Mesenchymal stem cell (in vitro differentiated cells and primary cell): ENCODE data around the gene CLDN18.
A peak's percentile ranks its signal among the peaks of the same experiment; 100 is the strongest.

Experiments used
- DNase-seq: peaks from one replicate; pipeline ENCODE4 v3.0.0-alpha.2; 2013
- H2AFZ ChIP-seq: one replicate; pipeline ENCODE4 v1.6.1; 2013; ENCODE audit warnings: low read depth, mild to moderate bottlenecking, control low read depth, inconsistent platforms, low read length, moderate library complexity
- H2AK5ac ChIP-seq: 2 replicates; pipeline ENCODE4 v1.6.1; 2013; ENCODE audit warnings: low read length, moderate library complexity, mild to moderate bottlenecking, inconsistent platforms; ENCODE audit not compliant: severe bottlenecking
- H2BK120ac ChIP-seq: one replicate; pipeline ENCODE4 v1.6.1; 2013; ENCODE audit warnings: low read depth, mild to moderate bottlenecking, inconsistent platforms, low read length, moderate library complexity
- H2BK12ac ChIP-seq, 2 experiments: one replicate each; pipeline ENCODE4 v1.6.1; 2013; ENCODE audit warnings: inconsistent platforms in 2 of 2, low read length in 2 of 2, mild to moderate bottlenecking in 2 of 2, moderate library complexity in 2 of 2, control low read depth in 1 of 2
- H2BK15ac ChIP-seq: one replicate; pipeline ENCODE4 v1.6.1; 2013; ENCODE audit warnings: mild to moderate bottlenecking, low read depth, inconsistent platforms; ENCODE audit not compliant: poor library complexity, severe bottlenecking
- H2BK5ac ChIP-seq: 2 replicates; pipeline ENCODE4 v1.6.1; 2013; ENCODE audit warnings: low read depth, mild to moderate bottlenecking, low read length, control low read depth, inconsistent platforms; ENCODE audit not compliant: poor library complexity, severe bottlenecking
- H3K14ac ChIP-seq, 2 experiments: one replicate each; pipeline ENCODE4 v1.6.1; 2013; ENCODE audit warnings: inconsistent platforms in 2 of 2, low read length in 2 of 2, control low read depth in 1 of 2, mild to moderate bottlenecking in 1 of 2, moderate library complexity in 1 of 2
- H3K18ac ChIP-seq, 2 experiments: one replicate each; pipeline ENCODE4 v1.6.1; 2013; ENCODE audit warnings: inconsistent platforms in 2 of 2, low read length in 2 of 2, control low read depth in 1 of 2, low read depth in 1 of 2, mild to moderate bottlenecking in 1 of 2
- H3K23ac ChIP-seq, 2 experiments: one replicate each; pipeline ENCODE4 v1.6.1; 2013; ENCODE audit warnings: inconsistent platforms in 2 of 2, low read length in 2 of 2, mild to moderate bottlenecking in 2 of 2, moderate library complexity in 2 of 2, control low read depth in 1 of 2
- H3K27ac ChIP-seq: 2 replicates; pipeline ENCODE4 v1.5.1; 2013; ENCODE audit warnings: mild to moderate bottlenecking, moderate library complexity, low read length, control low read depth, inconsistent platforms; ENCODE audit not compliant: poor library complexity, severe bottlenecking
- H3K27me3 ChIP-seq, 2 experiments: 2 replicates each; pipeline versions ENCODE4 v1.6.1 to v1.7.0; 2013; ENCODE audit warnings: low read length in 2 of 2, mild to moderate bottlenecking in 2 of 2, moderate library complexity in 2 of 2, control low read depth in 1 of 2, inconsistent platforms in 1 of 2; ENCODE audit not compliant: control insufficient read depth in 1 of 2, insufficient read depth in 1 of 2
- H3K36me3 ChIP-seq, 2 experiments: 2 replicates each; pipeline versions ENCODE4 v1.6.1 to v1.7.0; 2013; ENCODE audit warnings: low read length in 2 of 2, control low read depth in 1 of 2, inconsistent platforms in 1 of 2, low read depth in 1 of 2, mild to moderate bottlenecking in 1 of 2; ENCODE audit not compliant: insufficient read depth in 2 of 2, control insufficient read depth in 1 of 2
- H3K4ac ChIP-seq, 2 experiments: one replicate each; pipeline ENCODE4 v1.6.1; 2013; ENCODE audit warnings: inconsistent platforms in 2 of 2, low read length in 2 of 2, mild to moderate bottlenecking in 2 of 2, moderate library complexity in 2 of 2, control low read depth in 1 of 2, low read depth in 1 of 2
- H3K4me1 ChIP-seq: 2 replicates; pipeline ENCODE4 v1.6.1; 2013; ENCODE audit warnings: low read depth, low read length, control low read depth; ENCODE audit not compliant: control insufficient read depth, insufficient read depth
- H3K4me2 ChIP-seq: 2 replicates; pipeline ENCODE4 v1.6.1; 2013; ENCODE audit warnings: low read length, mild to moderate bottlenecking, inconsistent platforms; ENCODE audit not compliant: poor library complexity, severe bottlenecking
- H3K4me3 ChIP-seq, 2 experiments: 2 replicates each; pipeline versions ENCODE4 v1.5.1 to v1.7.0; 2013; ENCODE audit warnings: low read length in 2 of 2, mild to moderate bottlenecking in 2 of 2, control low read depth in 1 of 2, low read depth in 1 of 2; ENCODE audit not compliant: insufficient read depth in 1 of 2
- H3K79me1 ChIP-seq: replicated peaks from 2 replicates; pipeline ENCODE4 v1.6.1; 2013; ENCODE audit warnings: mild to moderate bottlenecking, control low read depth, low read length, inconsistent platforms; ENCODE audit not compliant: poor library complexity, severe bottlenecking
- H3K9ac ChIP-seq: 2 replicates; pipeline ENCODE4 v1.7.0; 2013; ENCODE audit warnings: mild to moderate bottlenecking, low read length, moderate library complexity
- H3K9me3 ChIP-seq: 2 replicates; pipeline ENCODE4 v1.7.0; 2013; ENCODE audit warnings: mild to moderate bottlenecking, low read length; ENCODE audit not compliant: control insufficient read depth
- H4K8ac ChIP-seq: one replicate; pipeline ENCODE4 v1.6.1; 2013; ENCODE audit warnings: inconsistent platforms, mild to moderate bottlenecking, low read length, moderate library complexity
- H4K91ac ChIP-seq: one replicate; pipeline ENCODE4 v1.6.1; 2013; ENCODE audit warnings: mild to moderate bottlenecking, low read length, inconsistent platforms
- WGBS: methylation state at CpG from one replicate; pipeline ENCODE4 v1.1.7; 2013; ENCODE audit warnings: mixed read lengths; 5-methylcytosine and 5-hydroxymethylcytosine counted together

CLDN18 gene

GRCh38 chr3:138046085-138046484 lies 36.1 kb downstream of the CLDN18 start:
- Histone ChIP-seq H2BK5ac (no peak overlapping the region), H2BK15ac (no peak overlapping the region), H3K18ac (no peak overlapping the region), H3K79me1 (no peaks in the 10 kb centered on the region), H3K36me3 (peaks cover 10 to 13% of the 10 kb centered on the region in 2 experiments), H3K23ac (no peak overlapping the region), H3K4me1 (peaks cover 4% of the 10 kb centered on the region), H2BK12ac (no peak overlapping the region), H3K9me3 (no peaks in the 10 kb centered on the region), H3K9ac (no peak overlapping the region), H3K4me2 (no peak overlapping the region), H3K4me3 (no peak overlapping the region), H3K27ac (no peak overlapping the region), H4K8ac (no peak overlapping the region), H3K27me3 (no peaks in the 10 kb centered on the region), H2AFZ (no peak overlapping the region), H3K14ac (no peak overlapping the region), H4K91ac (no peak overlapping the region), H2AK5ac (no peak overlapping the region), H3K4ac (no peak overlapping the region), H2BK120ac (no peak overlapping the region)
- 95% methylated on average over 3 of the region's 3 CpGs for WGBS
- DNase-seq: no peak

GRCh38 chr3:138046955-138047354 lies 37.0 kb downstream of the CLDN18 start:
- no peak overlapping the region for H4K91ac ChIP-seq

GRCh38 chr3:138047596-138048158 lies 37.7 kb downstream of the CLDN18 start:
- Histone ChIP-seq H2AFZ (no peak overlapping the region), H3K36me3 (peaks cover 10 to 15% of the 10 kb centered on the region in 2 experiments), H3K9me3 (no peaks in the 10 kb centered on the region), H3K23ac (no peak overlapping the region), H3K4me1 (peaks cover 4% of the 10 kb centered on the region), H4K91ac (no peak overlapping the region), H3K4me3 (no peak overlapping the region), H3K4ac (no peak overlapping the region), H2BK5ac (no peak overlapping the region), H3K18ac (no peak overlapping the region), H2BK120ac (no peak overlapping the region), H2BK12ac (no peak overlapping the region), H3K79me1 (no peaks in the 10 kb centered on the region), H2AK5ac (no peak overlapping the region), H3K4me2 (no peak overlapping the region), H3K9ac (no peak overlapping the region), H3K14ac (no peak overlapping the region), H2BK15ac (no peak overlapping the region), H3K27me3 (no peaks in the 10 kb centered on the region), H3K27ac (no peak overlapping the region), H4K8ac (no peak overlapping the region)
- DNase-seq: no peak
- 63% methylated on average over 5 of the region's 5 CpGs for WGBS

More at GRCh38 chr3:138046955-138047354, 37.0 kb downstream of the CLDN18 start:
- Histone ChIP-seq H2AFZ (no peak overlapping the region), H3K4ac (no peak overlapping the region), H2BK15ac (no peak overlapping the region), H3K36me3 (peaks cover 10 to 15% of the 10 kb centered on the region in 2 experiments), H2BK5ac (no peak overlapping the region), H2BK12ac (no peak overlapping the region), H3K27ac (no peak overlapping the region), H4K8ac (no peak overlapping the region), H3K27me3 (no peaks in the 10 kb centered on the region), H3K18ac (no peak overlapping the region), H3K9ac (no peak overlapping the region), H3K4me2 (no peak overlapping the region), H3K14ac (no peak overlapping the region), H3K4me3 (no peak overlapping the region), H2BK120ac (no peak overlapping the region), H3K9me3 (no peaks in the 10 kb centered on the region), H3K23ac (no peak overlapping the region), H3K79me1 (no peaks in the 10 kb centered on the region), H3K4me1 (peaks cover 4% of the 10 kb centered on the region), H2AK5ac (no peak overlapping the region)
- DNase-seq: no peak
- 65% methylated on average over 3 of the region's 3 CpGs for WGBS

GRCh38 chr3:138049157-138049919 lies 39.4 kb downstream of the CLDN18 start:
- H2BK15ac ChIP-seq: no peak overlapping the region
- H3K9me3 ChIP-seq: no peaks in the 10 kb centered on the region
- no peak overlapping the region for H3K9ac ChIP-seq
- H4K8ac ChIP-seq: no peak overlapping the region
- no peak overlapping the region for H4K91ac ChIP-seq
- H3K4me1 ChIP-seq: peaks cover 4% of the 10 kb centered on the region
- H3K4me2 ChIP-seq: no peak overlapping the region
- H2BK120ac ChIP-seq: no peak overlapping the region
- H3K4me3 ChIP-seq: no peak overlapping the region
- 91% methylated on average over 9 of the region's 9 CpGs for WGBS
- H3K23ac ChIP-seq: no peak overlapping the region
- peak; percentile 56 for DNase-seq
- no peaks in the 10 kb centered on the region for H3K27me3 ChIP-seq
- H3K36me3 ChIP-seq: peaks cover 10 to 15% of the 10 kb centered on the region in 2 experiments
- H3K4ac ChIP-seq: no peak overlapping the region
- H2AK5ac ChIP-seq: no peak overlapping the region
- no peak overlapping the region for H2BK12ac ChIP-seq
- H3K79me1 ChIP-seq: no peaks in the 10 kb centered on the region
- no peak overlapping the region for H3K18ac ChIP-seq
- no peak overlapping the region for H3K27ac ChIP-seq
- no peak overlapping the region for H2BK5ac ChIP-seq
- no peak overlapping the region for H3K14ac ChIP-seq
- H2AFZ ChIP-seq: no peak overlapping the region
